DMS114 treated with DMSO at 0.1 percent for 48 hours (cell line): ENCODE measurements around the gene CST7.
"Not testable (repeated sequence)": the region's sequence is repeated elsewhere in the genome, so short reads cannot be mapped to it uniquely, and the experiment has no call there.

ENCODE experiments used
- DNase-seq: peaks from one replicate; lab custom pipeline; 2025; ENCODE audit not compliant: unreplicated experiment; lab: John Stamatoyannopoulos, UW

CST7 gene

GRCh38 chr20:24929867-24930723 is 19.0 kb upstream of the CST7 start:
- not testable (repeated sequence) for DNase-seq

- DNase-seq: not testable (repeated sequence)
Observed at GRCh38 chr20:24930724-24931688, 18.1 kb upstream of the CST7 start.

DNA sequence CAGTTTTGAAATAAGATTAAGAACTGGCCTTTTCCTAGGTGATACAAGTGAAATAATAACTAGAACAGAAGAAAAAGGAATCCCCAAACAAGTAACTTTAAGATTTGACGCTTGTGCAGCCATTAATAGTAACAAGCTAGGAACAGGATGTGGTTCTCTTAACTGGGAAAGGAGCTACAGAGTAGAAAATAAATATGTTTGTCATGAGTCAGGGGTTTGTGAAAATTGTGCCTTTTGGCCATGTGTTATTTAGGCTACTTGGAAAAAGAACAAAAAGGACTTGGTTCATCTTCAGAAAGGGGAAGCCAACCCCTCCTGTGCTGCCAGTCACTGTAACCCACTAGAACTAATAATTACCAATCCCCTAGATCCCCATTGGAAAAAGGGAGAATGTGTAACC is 17.2 kb upstream of the CST7 start:
- DNase-seq: not testable (repeated sequence)

- DNase-seq: no peak
Observed at GRCh38 chr20:24933266-24933908, 15.7 kb upstream of the CST7 start.

GRCh38 chr20:24934101-24934661 is 14.9 kb upstream of the CST7 start:
- DNase-seq: no peak

DNA sequence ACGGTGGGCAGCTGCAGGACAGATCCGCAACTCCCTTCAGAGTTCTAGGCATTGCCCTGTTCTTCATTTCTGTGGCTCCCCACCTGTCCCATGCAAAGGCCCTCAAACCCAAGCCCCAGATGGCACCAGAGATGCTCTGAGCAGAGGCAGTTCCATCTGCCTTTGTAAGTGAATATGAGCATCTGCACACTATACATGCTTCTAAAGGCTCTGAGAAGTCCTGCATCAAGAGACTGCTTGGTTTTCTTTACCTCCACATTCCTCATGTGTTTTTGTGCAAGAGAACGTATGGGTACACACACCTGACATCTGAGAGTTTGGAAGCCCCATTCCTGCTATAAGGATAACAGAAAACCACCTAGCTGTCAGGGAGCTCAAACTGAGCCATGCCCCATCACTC is 14.4 kb upstream of the CST7 start:
- DNase-seq: no peak

DNA sequence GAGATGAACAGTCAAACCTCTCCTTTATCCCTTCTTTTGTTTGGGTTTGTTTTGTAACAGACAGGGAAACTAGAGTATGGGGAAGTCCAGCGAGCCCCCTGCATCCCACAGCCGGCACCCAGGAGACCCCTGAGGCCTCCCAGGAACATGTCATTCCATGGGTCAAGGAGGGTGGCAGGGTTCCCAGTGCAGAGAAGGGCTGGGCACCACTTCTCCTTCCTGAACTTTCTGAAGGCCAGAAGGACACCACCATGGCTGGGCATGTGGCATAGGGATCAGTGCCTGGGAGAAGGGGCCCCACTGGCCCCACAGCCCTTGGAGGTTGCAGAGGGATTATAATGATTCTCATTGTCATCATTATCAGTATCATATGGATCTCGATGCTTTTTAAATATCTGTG is 13.9 kb upstream of the CST7 start:
- DNase-seq: no peak

DNA sequence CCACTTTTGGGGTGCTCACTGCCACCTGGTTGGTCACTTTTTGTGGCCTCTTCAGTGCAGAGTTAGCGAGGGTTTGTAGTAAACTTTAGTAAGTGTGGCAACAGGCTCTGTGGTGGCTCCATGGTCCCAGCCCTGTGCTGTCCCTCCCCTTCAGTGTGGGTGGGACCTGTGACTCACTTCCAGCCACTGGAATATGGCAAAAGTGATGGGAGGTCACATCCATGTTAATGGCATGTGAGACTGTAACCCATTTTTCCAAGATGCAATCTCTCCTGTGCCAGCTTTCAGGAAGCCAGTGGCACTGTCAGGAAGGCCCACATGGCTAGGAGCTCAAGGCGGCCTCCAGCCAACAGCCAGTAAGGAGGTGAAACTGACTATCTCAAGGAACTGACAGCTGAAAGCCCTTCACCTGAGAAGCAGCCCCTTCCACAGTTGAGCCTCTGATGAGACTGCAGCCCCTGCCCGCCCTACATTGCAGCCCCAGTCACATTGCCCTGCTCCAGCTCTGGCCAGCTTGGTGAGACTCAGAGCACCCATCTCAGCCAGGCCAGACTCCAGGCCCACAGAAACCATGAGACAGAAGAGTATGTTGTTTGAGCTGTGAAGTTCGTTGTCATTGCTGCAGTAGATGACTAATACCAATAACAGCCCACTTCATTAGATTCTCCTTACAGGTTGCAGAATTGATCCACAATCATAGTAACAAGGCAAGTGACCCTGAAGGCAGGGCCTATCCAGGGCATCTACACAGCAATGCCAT is 13.1 kb upstream of the CST7 start:
- no peak for DNase-seq

- no peak for DNase-seq
Observed at GRCh38 chr20:24936526-24937407, 12.3 kb upstream of the CST7 start.

- DNase-seq: no peak
Observed at GRCh38 chr20:24937579-24937978, 11.5 kb upstream of the CST7 start.

DNA sequence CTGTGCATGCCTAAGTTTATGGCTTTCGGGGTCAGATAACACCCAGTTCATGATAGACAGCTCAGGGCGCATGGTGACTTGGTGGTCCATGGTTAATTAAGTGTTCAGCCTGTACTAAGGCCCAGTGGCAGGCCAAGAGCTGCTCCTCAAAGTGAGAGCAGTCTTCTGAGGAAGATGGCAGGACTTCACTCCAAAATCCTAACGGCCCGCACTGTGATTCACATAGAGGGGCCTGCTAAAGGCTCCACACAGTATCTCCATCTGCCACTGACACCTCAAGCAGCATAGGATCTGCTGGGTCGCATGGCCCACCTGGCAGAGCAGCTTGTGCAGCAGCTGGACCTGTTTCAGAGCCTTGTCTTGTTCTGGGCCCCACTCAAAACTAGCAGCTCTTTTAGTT is 10.6 kb upstream of the CST7 start:
- DNase-seq: no peak

DNA sequence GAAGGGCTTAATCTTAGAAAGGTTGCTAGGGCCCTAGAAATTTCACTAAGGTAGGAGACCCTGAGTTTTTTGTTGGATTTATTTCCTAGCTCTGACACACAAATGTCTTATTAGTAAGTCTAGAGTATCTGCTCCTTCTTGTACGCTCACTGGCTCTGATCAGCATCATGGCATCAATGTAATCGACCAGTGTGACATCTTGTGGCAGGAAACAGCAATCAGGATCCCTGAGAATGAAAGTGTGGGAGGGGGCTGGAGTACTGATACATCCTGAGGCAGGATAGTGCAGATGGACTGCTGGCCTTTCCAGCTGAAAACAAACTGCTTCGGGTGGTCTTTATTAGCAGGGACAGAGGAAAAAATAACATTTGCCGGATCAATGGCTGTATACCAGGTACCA is 10.0 kb upstream of the CST7 start:
- no peak for DNase-seq

DNA sequence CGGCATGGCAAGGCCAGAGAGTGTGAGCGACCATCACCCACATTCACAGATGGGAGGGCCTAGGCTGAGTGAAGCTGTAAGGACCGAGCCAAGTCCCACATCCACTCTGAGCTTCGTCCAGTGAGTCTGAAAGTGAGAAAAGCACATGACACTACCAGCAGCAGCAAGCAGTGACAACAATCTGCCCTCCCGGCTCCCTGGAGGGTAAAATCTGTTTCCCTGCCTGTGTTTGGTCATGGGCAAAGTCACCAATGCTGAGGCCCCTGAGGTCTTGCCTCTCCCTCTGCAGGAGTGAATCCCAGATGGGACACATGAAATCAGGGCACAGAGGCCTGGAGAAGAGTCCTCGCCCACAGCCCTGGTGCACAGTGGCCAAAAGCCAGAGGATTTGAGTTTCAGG is 6.4 kb upstream of the CST7 start:
- no peak for DNase-seq

- no peak for DNase-seq
Observed at GRCh38 chr20:24943196-24943595, 5.9 kb upstream of the CST7 start.

DNA sequence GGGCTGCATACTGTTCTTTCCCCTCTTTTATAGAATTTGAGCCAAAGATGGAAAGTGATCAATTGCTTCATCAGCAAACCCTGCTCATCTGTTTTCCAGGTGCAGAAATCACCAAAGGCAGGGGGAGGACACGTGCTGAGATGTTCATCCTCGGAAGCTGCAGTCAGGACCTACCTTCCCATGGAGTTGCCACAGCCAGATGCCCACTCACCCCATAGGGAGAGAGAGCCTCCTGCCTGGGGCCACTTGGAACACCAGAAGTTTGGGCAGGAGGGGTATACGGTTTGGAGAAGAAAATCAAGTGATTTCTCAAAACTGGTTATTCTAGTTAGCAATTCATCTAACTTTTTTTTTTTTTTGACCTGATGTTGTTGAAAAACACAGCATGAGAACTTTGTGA is 5.3 kb upstream of the CST7 start:
- no peak for DNase-seq

DNA sequence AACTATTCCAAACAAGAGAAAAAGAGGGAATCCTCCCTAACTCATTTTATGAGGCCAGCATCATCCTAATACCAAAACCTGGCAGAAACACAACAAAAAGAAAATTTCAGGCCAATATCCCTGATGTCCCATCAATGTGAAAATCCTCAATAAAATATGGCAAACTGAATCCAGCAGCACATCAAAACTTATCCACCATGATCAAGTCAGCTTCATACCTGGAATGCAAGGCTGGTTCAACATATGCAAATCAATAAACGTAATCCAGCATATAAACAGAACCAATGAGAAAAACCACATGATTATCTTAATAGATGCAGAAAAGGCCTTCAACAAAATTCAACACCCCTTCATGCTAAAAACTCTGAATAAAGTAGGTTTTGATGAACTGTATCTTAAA is 2.7 kb upstream of the CST7 start:
- DNase-seq: not testable (repeated sequence)

- DNase-seq: not testable (repeated sequence)
Observed at GRCh38 chr20:24948396-24948938, 602 bp upstream of the CST7 start.

DNA sequence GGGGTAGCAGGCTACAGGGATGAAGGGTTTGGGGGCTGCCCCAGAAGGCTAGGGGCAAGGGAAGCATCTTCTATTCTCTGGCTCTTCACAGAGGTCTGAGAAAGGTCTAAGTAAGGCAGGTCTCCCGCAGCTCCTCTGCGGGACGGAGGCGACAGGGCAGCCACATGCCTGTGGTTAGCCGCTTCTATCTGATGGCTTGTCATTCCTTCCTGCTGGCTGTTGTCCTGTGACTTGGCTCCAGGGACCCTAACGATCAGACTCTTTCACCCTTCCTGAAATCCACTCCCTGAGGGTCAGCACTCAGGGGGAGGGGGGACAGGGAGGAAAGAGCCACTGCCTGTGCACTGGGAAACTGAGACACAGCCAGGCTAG is 673 bp downstream of the CST7 start:
- no peak for DNase-seq

GRCh38 chr20:24950128-24950835 is 1.2 kb downstream of the CST7 start:
- no peak for DNase-seq
